HCT116 (cell line): ENCODE data around the gene KRTAP10-7. TPM values are rescaled to one million over a fixed set of nuclear protein-coding genes. Genes with fewer than 3 reads are reported as not detected.

Source experiments
- ATAC-seq: fragments of 200-7000 bp; cut with Tn5 transposase; 2 replicates; pipeline ENCODE4 v1.9.1; 2020; ENCODE audit warnings: mild to moderate bottlenecking, moderate library complexity
- BruUV-seq: library from RNA; stranded (reverse); fragments of 400-500 nt; replicated peaks from 2 replicates; lab custom pipeline; 2021; lab: Mats Ljungman, UMichigan
- CTCF ChIA-PET: fragments of 300-600 bp; sonication (Branson Sonifier 250); formaldehyde crosslinking; loops from one replicate; lab custom pipeline; 2021; ENCODE audit warnings: antibody characterized with exemption; lab: Charles Lee
- POLR2A ChIA-PET: fragments of 300-600, 350-600 bp; sonication (Branson Sonifier 250); formaldehyde crosslinking; loops from one replicate; lab custom pipeline; 2021; ENCODE audit warnings: antibody characterized with exemption; lab: Charles Lee
- RAD21 ChIA-PET, 2 experiments: fragments of 300-600 bp; sonication (Branson Sonifier 250); formaldehyde crosslinking; loops; one replicate each; lab custom pipeline; 2023; ENCODE audit warnings: low total read pairs in 2 of 2; ENCODE audit not compliant: uncharacterized antibody in 2 of 2, unreplicated experiment in 2 of 2, low non-redundant PET in 1 of 2; lab: Charles Lee
- DNase-seq: peaks from one replicate; pipeline ENCODE4 v3.0.0-alpha.2; 2010; ENCODE audit warnings: low read depth, low spot score
- H2AFZ ChIP-seq: fragments of 200-600 bp; shearing (Covaris generic), sonication (generic); 2 replicates; pipeline ENCODE4 v1.6.1; 2017; ENCODE audit warnings: low read depth, mixed run types, mixed read lengths, antibody characterized with exemption, low read length; ENCODE audit not compliant: poor library complexity, severe bottlenecking
- H3K27ac ChIP-seq: 2 replicates; pipeline ENCODE4 v1.5.1; 2012; ENCODE audit warnings: low read depth, low read length
- H3K27me3 ChIP-seq: fragments of 200-600 bp; sonication (generic); 2 replicates; pipeline ENCODE4 v1.6.1; 2016; ENCODE audit warnings: mixed run types, low read length, mixed read lengths; ENCODE audit not compliant: insufficient read depth
- H3K36me3 ChIP-seq, 2 experiments: fragments of 200-500 bp in 1 of 2; fragments of 200-600 bp in 1 of 2; sonication (Bioruptor generic) in 1 of 2; sonication (generic) in 1 of 2; 2 replicates each; pipeline versions ENCODE4 v1.5.1 to v1.6.1; 2014 to 2016; ENCODE audit warnings: low read length in 2 of 2, inconsistent platforms in 1 of 2, mixed read lengths in 1 of 2, mixed run types in 1 of 2; ENCODE audit not compliant: insufficient read depth in 2 of 2, control insufficient read depth in 1 of 2
- H3K4me1 ChIP-seq, 2 experiments: fragments of 200-600 bp in 1 of 2; sonication (generic) in 1 of 2; 2 replicates each; pipeline versions ENCODE4 v1.5.1 to v1.6.1; 2012 to 2017; ENCODE audit warnings: low read length in 2 of 2, inconsistent platforms in 1 of 2, mild to moderate bottlenecking in 1 of 2, mixed read lengths in 1 of 2, mixed run types in 1 of 2, moderate library complexity in 1 of 2; ENCODE audit not compliant: insufficient read depth in 2 of 2, control insufficient read depth in 1 of 2
- H3K4me2 ChIP-seq: fragments of 200-600 bp; sonication (generic); 2 replicates; pipeline ENCODE4 v1.6.1; 2017; ENCODE audit warnings: mixed run types, low read length, mixed read lengths
- H3K4me3 ChIP-seq, 2 experiments: fragments of 200-600 bp in 1 of 2; sonication (generic) in 1 of 2; replicated peaks in 1 of 2; 2 replicates each; pipeline ENCODE4 v1.5.1; 2011 to 2016; ENCODE audit warnings: low read length in 2 of 2, control low read depth in 1 of 2, low read depth in 1 of 2, mild to moderate bottlenecking in 1 of 2, mixed read lengths in 1 of 2, mixed run types in 1 of 2
- H3K79me2 ChIP-seq: fragments of 200-600 bp; sonication (generic); 2 replicates; pipeline ENCODE4 v1.6.1; 2017; ENCODE audit warnings: mild to moderate bottlenecking, mixed run types, low read length, moderate library complexity, mixed read lengths; ENCODE audit not compliant: insufficient read depth
- H3K9ac ChIP-seq: fragments of 200-600 bp; sonication (generic); 2 replicates; pipeline ENCODE4 v1.6.1; 2016; ENCODE audit warnings: low read length, mixed read lengths
- H3K9me2 ChIP-seq: fragments of 200-600 bp; sonication (generic), shearing (Covaris generic); 2 replicates; pipeline ENCODE4 v1.6.1; 2017; ENCODE audit warnings: mixed run types, mild to moderate bottlenecking, moderate library complexity; ENCODE audit not compliant: insufficient read depth
- H3K9me3 ChIP-seq, 2 experiments: fragments of 200-500 bp in 1 of 2; fragments of 200-600 bp in 1 of 2; sonication (Bioruptor generic) in 1 of 2; sonication (generic) in 1 of 2; 2 replicates each; pipeline ENCODE4 v1.6.1; 2014 to 2017; ENCODE audit warnings: low read length in 2 of 2, mixed read lengths in 2 of 2, inconsistent platforms in 1 of 2, low read depth in 1 of 2, mild to moderate bottlenecking in 1 of 2, mixed run types in 1 of 2, moderate library complexity in 1 of 2; ENCODE audit not compliant: control insufficient read depth in 1 of 2, insufficient read depth in 1 of 2
- H4K20me1 ChIP-seq: fragments of 200-600 bp; sonication (generic), shearing (Covaris generic); 2 replicates; pipeline ENCODE4 v1.6.1; 2017; ENCODE audit warnings: mixed run types, mild to moderate bottlenecking, moderate library complexity; ENCODE audit not compliant: insufficient read depth
- CBX3 ChIP-seq: IDR thresholded peaks from 2 replicates; pipeline ENCODE4 v1.6.1; 2012; ENCODE audit warnings: low read depth
- CEBPB ChIP-seq: IDR thresholded peaks from 2 replicates; pipeline ENCODE4 v1.6.1; 2012; ENCODE audit warnings: low read depth
- ELF1 ChIP-seq: IDR thresholded peaks from 2 replicates; pipeline ENCODE4 v1.6.1; 2012; ENCODE audit warnings: low read depth, borderline replicate concordance
- EZH2 ChIP-seq: fragments of 200-600 bp; sonication (generic); IDR thresholded peaks from 2 replicates; pipeline ENCODE4 v1.6.1; 2017; ENCODE audit warnings: antibody characterized with exemption, mixed run types
- FOSL1 ChIP-seq: IDR thresholded peaks from 2 replicates; pipeline ENCODE4 v1.6.1; 2012; ENCODE audit warnings: low read depth
- JUND ChIP-seq: IDR thresholded peaks from 2 replicates; pipeline ENCODE4 v1.6.1; 2012
- POLR2A ChIP-seq: IDR thresholded peaks from 2 replicates; pipeline ENCODE4 v1.7.0; 2011; ENCODE audit warnings: borderline replicate concordance; ENCODE audit not compliant: insufficient read depth, insufficient read length; ENCODE audit errors: extremely low read depth
- POLR2AphosphoS5 ChIP-seq: IDR thresholded peaks from 2 replicates; pipeline ENCODE4 v1.6.1; 2011; ENCODE audit warnings: mild to moderate bottlenecking, low read depth, low read length, moderate library complexity
- RAD21 ChIP-seq: IDR thresholded peaks from 2 replicates; pipeline ENCODE4 v1.6.1; 2012; ENCODE audit warnings: low read depth, mild to moderate bottlenecking
- REST ChIP-seq: IDR thresholded peaks from 2 replicates; pipeline ENCODE4 v1.6.1; 2012; ENCODE audit warnings: low read depth
- SIN3A ChIP-seq: IDR thresholded peaks from 2 replicates; pipeline ENCODE4 v1.6.1; 2012; ENCODE audit warnings: low read depth
- SRF ChIP-seq: IDR thresholded peaks from 2 replicates; pipeline ENCODE4 v1.6.1; 2012; ENCODE audit warnings: low read depth
- YY1 ChIP-seq: IDR thresholded peaks from 2 replicates; pipeline ENCODE4 v1.6.1; 2011; ENCODE audit warnings: low read length, low read depth, moderate library complexity, mild to moderate bottlenecking; ENCODE audit not compliant: insufficient replicate concordance; ENCODE audit errors: extremely low read depth
- ZFX ChIP-seq: fragments of 450-650 bp; IDR thresholded peaks from 2 replicates; pipeline ENCODE4 v1.6.1; 2017
- ZNF274 ChIP-seq: fragments of 200-500 bp; sonication (Bioruptor generic); IDR thresholded peaks from 2 replicates; pipeline ENCODE4 v1.6.1; 2014; ENCODE audit warnings: mild to moderate bottlenecking, low read depth, low read length, inconsistent platforms
- intact Hi-C: fragments of 100-400 bp; cut with micrococcal nuclease; formaldehyde crosslinking; loops from 2 replicates; pipeline ENCODE4 v1.10.0; 2022
- total RNA-seq: library from RNA; stranded (reverse); gene quantifications from one replicate; pipeline ENCODE4 v1.2.1, GENCODE V29; 2021; ENCODE audit not compliant: unreplicated experiment
- TF ChIP-seq, protein P1 (sequence below): IDR thresholded peaks from 2 replicates; pipeline ENCODE4 v1.6.1; 2012
- TF ChIP-seq, protein P2 (sequence below): IDR thresholded peaks from 2 replicates; pipeline ENCODE4 v1.6.1; 2011; ENCODE audit warnings: mild to moderate bottlenecking, low read length, moderate library complexity; ENCODE audit not compliant: insufficient replicate concordance; ENCODE audit errors: extremely low read depth

The KRTAP10-7 gene
- total RNA-seq, 1 experiment from 2014 or later = not detected

DNA sequence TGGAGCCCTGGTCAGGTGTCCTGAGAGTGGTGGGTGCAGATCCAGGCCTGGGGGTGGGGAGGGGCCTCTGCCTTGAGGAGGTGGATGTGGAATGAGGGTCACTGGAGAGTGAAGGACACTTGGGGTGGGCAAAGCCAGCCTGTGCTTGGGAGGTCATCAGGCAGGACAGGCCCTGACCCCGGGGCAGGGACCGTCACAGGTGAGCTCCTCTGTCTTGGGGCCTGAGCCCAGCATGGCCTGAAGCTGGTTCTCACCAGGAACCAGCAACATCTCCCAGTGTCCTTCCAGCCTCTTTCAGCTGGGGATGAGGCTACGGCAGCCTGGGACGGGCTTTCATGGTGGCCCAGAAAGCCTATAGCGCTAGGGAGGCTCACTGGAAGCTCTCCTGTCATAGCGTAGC, 48.3 kb upstream of the KRTAP10-7 start:
- ATAC-seq (no peak), DNase-seq (no peak)
- Histone ChIP-seq H3K4me2 (no peak overlapping the region), H3K36me3 (no peaks in the 10 kb centered on the region), H3K4me3 (no peak overlapping the region), H3K4me1 (no peaks in the 10 kb centered on the region), H3K9me2 (no peaks in the 10 kb centered on the region), H3K9ac (no peak overlapping the region), H4K20me1 (no peaks in the 10 kb centered on the region), H3K27me3 (no peaks in the 10 kb centered on the region), H3K9me3 (no peaks in the 10 kb centered on the region), H2AFZ (no peak overlapping the region), H3K27ac (no peak overlapping the region), H3K79me2 (no peaks in the 10 kb centered on the region)
- ChIA-PET RAD21 (no interaction called here), CTCF (no interaction called here), POLR2A (interaction anchor here (0.6 kb wide), 1 partner anchor 232 kb away, joined by 4 read pairs; no protein-coding TSS in a partner anchor)
- no peak for TF ChIP-seq EZH2
- no peak for TF ChIP-seq CEBPB
- TF ChIP-seq POLR2AphosphoS5 = no peak
- TF ChIP-seq SRF = no peak
- TF ChIP-seq YY1 = no peak
- no peak for TF ChIP-seq CBX3
- TF ChIP-seq ELF1 = no peak
- no peak for TF ChIP-seq JUND
- BruUV-seq = no TSS peak
- intact Hi-C loops = no loop called here

DNA sequence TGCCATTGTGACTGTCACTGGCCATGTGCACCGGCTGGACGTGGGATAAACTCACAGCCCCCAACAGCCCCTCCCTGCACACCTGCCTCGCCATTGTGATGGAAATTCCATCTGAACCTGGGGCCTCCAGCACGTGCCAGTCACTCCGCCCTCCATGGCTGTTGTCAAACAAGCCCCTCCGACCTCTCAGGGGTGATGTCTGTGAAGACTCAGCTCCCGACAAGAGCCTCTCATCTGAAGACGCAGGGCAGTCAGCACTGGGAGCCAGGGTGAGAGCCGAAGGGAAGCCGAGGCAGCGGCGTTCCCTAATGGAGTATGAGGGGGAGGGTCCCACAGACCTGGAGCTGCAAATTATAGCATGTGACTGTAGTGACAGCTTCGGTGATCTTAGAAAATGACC, 47.7 kb upstream of the KRTAP10-7 start:
- Histone ChIP-seq H3K9me2 (no peaks in the 10 kb centered on the region), H3K36me3 (no peaks in the 10 kb centered on the region), H4K20me1 (no peaks in the 10 kb centered on the region), H3K9me3 (no peaks in the 10 kb centered on the region), H3K4me2 (no peak overlapping the region), H3K9ac (no peak overlapping the region), H3K79me2 (no peaks in the 10 kb centered on the region), H3K4me3 (no peak overlapping the region), H3K27me3 (no peaks in the 10 kb centered on the region), H2AFZ (no peak overlapping the region), H3K27ac (no peak overlapping the region), H3K4me1 (no peaks in the 10 kb centered on the region)
- no peak for DNase-seq
- BruUV-seq = no TSS peak
- ChIA-PET POLR2A (no interaction called here), CTCF (no interaction called here), RAD21 (no interaction called here)
- intact Hi-C loops = no loop called here
- no peak for ATAC-seq
- TF ChIP-seq POLR2A (no peak), SIN3A (no peak), YY1 (no peak), CEBPB (no peak), EZH2 (no peak), CBX3 (no peak), ZNF274 (no peak), ZFX (no peak), ELF1 (no peak), REST (no peak), RAD21 (no peak), POLR2AphosphoS5 (no peak), FOSL1 (no peak)
- TF ChIP-seq, protein P1, sequence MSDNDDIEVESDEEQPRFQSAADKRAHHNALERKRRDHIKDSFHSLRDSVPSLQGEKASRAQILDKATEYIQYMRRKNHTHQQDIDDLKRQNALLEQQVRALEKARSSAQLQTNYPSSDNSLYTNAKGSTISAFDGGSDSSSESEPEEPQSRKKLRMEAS = no peak
- TF ChIP-seq, protein P2, sequence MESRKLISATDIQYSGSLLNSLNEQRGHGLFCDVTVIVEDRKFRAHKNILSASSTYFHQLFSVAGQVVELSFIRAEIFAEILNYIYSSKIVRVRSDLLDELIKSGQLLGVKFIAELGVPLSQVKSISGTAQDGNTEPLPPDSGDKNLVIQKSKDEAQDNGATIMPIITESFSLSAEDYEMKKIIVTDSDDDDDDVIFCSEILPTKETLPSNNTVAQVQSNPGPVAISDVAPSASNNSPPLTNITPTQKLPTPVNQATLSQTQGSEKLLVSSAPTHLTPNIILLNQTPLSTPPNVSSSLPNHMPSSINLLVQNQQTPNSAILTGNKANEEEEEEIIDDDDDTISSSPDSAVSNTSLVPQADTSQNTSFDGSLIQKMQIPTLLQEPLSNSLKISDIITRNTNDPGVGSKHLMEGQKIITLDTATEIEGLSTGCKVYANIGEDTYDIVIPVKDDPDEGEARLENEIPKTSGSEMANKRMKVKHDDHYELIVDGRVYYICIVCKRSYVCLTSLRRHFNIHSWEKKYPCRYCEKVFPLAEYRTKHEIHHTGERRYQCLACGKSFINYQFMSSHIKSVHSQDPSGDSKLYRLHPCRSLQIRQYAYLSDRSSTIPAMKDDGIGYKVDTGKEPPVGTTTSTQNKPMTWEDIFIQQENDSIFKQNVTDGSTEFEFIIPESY = no peak
